Measurements from ENCODE around the gene WARS2.

- no peak for TF ChIP-seq TAF1 (IDR thresholded peaks at IDR 0.05; ENCODE audit: borderline replicate concordance, insufficient read depth, low read length)
- TF ChIP-seq POLR2AphosphoS5 (IDR thresholded peaks at IDR 0.05; ENCODE audit: low read depth, low read length), result no peak
- TF ChIP-seq, protein P1, sequence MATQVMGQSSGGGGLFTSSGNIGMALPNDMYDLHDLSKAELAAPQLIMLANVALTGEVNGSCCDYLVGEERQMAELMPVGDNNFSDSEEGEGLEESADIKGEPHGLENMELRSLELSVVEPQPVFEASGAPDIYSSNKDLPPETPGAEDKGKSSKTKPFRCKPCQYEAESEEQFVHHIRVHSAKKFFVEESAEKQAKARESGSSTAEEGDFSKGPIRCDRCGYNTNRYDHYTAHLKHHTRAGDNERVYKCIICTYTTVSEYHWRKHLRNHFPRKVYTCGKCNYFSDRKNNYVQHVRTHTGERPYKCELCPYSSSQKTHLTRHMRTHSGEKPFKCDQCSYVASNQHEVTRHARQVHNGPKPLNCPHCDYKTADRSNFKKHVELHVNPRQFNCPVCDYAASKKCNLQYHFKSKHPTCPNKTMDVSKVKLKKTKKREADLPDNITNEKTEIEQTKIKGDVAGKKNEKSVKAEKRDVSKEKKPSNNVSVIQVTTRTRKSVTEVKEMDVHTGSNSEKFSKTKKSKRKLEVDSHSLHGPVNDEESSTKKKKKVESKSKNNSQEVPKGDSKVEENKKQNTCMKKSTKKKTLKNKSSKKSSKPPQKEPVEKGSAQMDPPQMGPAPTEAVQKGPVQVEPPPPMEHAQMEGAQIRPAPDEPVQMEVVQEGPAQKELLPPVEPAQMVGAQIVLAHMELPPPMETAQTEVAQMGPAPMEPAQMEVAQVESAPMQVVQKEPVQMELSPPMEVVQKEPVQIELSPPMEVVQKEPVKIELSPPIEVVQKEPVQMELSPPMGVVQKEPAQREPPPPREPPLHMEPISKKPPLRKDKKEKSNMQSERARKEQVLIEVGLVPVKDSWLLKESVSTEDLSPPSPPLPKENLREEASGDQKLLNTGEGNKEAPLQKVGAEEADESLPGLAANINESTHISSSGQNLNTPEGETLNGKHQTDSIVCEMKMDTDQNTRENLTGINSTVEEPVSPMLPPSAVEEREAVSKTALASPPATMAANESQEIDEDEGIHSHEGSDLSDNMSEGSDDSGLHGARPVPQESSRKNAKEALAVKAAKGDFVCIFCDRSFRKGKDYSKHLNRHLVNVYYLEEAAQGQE (IDR thresholded peaks at IDR 0.05; ENCODE audit: insufficient read depth in 1 of 2, low read depth in 2 of 2, low read length in 2 of 2), result no peak
- TF ChIP-seq FOXP2 (optimal IDR thresholded peaks at IDR 0.05; ENCODE audit: borderline replicate concordance, extremely low read depth, extremely low read length, insufficient read depth), result no peak
These were observed 136.9 kb downstream of the WARS2 start for GRCh38 chr1:119003413-119004128.
